Measurements from ENCODE around the gene TEX101. TPM values are rescaled to one million over a fixed set of nuclear protein-coding genes. Genes with fewer than 3 reads are reported as not detected.
A peak's percentile ranks its signal among the peaks of the same experiment; 100 is the strongest.
"Not testable (repeated sequence)": the region's sequence is repeated elsewhere in the genome, so short reads cannot be mapped to it uniquely, and the experiment has no call there.

The TEX101 gene
- total RNA-seq, 3 donors from 2014 or later (not counting 1 experiment from before 2014, with no cell fraction given), result 1.4 TPM; not detected in 2

DNA sequence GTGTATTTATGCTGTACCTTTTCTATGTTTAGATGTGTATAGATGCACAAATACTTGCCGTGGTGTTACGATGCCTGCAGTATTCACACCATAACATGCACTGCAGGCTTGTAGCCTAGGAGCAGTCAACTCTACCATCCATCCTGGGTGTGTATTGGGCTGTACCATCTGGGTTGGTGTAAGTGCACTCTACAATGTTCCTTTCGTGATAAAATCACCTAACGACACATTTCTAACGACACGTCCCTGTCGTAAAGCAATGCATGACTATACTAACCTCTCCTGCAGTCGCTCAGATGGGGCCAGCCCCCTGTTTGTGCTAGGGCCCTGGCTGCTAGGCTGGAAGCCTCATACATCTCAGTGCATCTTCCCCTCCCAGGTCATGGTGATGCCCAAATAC lies 42.8 kb upstream of the TEX101 start:
- intact Hi-C loops (cut with micrococcal nuclease), result no loop called here
- Histone ChIP-seq H3K4me1 (ENCODE audit: control insufficient read depth, insufficient read depth, low read length) (no peaks in the 10 kb centered on the region), H3K36me3 (ENCODE audit: control insufficient read depth, insufficient read depth, low read length) (no peaks in the 10 kb centered on the region), H3K27me3 (ENCODE audit: control insufficient read depth, insufficient read depth, low read length) (no peaks in the 10 kb centered on the region), H3K27ac (ENCODE audit: low read length) (no peak overlapping the region), H3K4me3 (ENCODE audit: low read length) (no peak overlapping the region), H3K9me3 (ENCODE audit: control insufficient read depth, insufficient read depth, low read length) (no peaks in the 10 kb centered on the region)
- H3K27ac Mint-ChIP-seq, result no peak overlapping the region
- TF ChIP-seq, protein P1, sequence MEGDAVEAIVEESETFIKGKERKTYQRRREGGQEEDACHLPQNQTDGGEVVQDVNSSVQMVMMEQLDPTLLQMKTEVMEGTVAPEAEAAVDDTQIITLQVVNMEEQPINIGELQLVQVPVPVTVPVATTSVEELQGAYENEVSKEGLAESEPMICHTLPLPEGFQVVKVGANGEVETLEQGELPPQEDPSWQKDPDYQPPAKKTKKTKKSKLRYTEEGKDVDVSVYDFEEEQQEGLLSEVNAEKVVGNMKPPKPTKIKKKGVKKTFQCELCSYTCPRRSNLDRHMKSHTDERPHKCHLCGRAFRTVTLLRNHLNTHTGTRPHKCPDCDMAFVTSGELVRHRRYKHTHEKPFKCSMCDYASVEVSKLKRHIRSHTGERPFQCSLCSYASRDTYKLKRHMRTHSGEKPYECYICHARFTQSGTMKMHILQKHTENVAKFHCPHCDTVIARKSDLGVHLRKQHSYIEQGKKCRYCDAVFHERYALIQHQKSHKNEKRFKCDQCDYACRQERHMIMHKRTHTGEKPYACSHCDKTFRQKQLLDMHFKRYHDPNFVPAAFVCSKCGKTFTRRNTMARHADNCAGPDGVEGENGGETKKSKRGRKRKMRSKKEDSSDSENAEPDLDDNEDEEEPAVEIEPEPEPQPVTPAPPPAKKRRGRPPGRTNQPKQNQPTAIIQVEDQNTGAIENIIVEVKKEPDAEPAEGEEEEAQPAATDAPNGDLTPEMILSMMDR (IDR thresholded peaks at IDR 0.05), result no peak
- no peaks in the 10 kb centered on the region for H3K36me3 Mint-ChIP-seq
- H3K4me1 Mint-ChIP-seq, result peaks cover 0 to 6% of the 10 kb centered on the region in 2 donors
- H3K9me3 Mint-ChIP-seq, result no peaks in the 10 kb centered on the region
- 92% methylated on average over 6 of the region's 8 CpGs for WGBS (ENCODE audit: insufficient coverage)
- DNase-seq, result no peak
- H3K4me3 Mint-ChIP-seq, result no peak overlapping the region
- no peak for ATAC-seq
- peaks cover 0 to 2% of the 10 kb centered on the region in 2 donors for H3K27me3 Mint-ChIP-seq (ENCODE audit: low read depth in 2 of 2)

DNA sequence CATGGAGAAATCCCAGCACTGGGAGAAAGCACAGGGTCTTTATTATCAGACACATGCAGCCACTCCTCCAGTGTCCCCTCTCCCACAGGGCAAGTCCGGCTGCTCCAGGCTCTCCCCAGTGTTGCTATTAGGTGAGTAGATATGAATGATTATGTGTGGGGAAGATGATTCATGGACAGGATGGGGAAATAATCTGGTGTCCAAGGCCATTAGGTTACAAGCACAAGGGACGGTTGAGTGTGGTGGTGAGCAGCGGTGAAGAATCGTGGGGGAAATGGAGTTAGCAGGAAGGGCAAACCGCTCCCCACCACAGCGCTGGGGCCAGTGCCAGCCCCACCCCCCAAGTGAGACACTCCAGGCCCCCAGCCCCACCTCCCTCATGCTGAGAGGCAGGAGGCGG lies 42.2 kb upstream of the TEX101 start:
- peak in 1 of 3 donors; percentile 49 for ATAC-seq
- no peaks in the 10 kb centered on the region for H3K9me3 Mint-ChIP-seq
- no peaks in the 10 kb centered on the region for H3K36me3 Mint-ChIP-seq
- TF ChIP-seq, protein P1 (IDR thresholded peaks at IDR 0.05), result no peak
- H3K9me3 ChIP-seq (ENCODE audit: control insufficient read depth, insufficient read depth, low read length), result no peaks in the 10 kb centered on the region
- no peak overlapping the region for H3K4me3 Mint-ChIP-seq
- no peak overlapping the region for H3K4me3 ChIP-seq (ENCODE audit: low read length)
- no peaks in the 10 kb centered on the region for H3K27me3 ChIP-seq (ENCODE audit: control insufficient read depth, insufficient read depth, low read length)
- H3K27ac Mint-ChIP-seq, result no peak overlapping the region
- peaks cover 0 to 2% of the 10 kb centered on the region in 2 donors for H3K27me3 Mint-ChIP-seq (ENCODE audit: low read depth in 2 of 2)
- peaks cover 0 to 6% of the 10 kb centered on the region in 2 donors for H3K4me1 Mint-ChIP-seq
- WGBS (ENCODE audit: insufficient coverage), result 49% methylated on average over 7 of the region's 7 CpGs
- intact Hi-C loops (cut with micrococcal nuclease), result no loop called here
- H3K4me1 ChIP-seq (ENCODE audit: control insufficient read depth, insufficient read depth, low read length), result no peaks in the 10 kb centered on the region
- DNase-seq, result no peak
- no peak overlapping the region for H3K27ac ChIP-seq (ENCODE audit: low read length)
- no peaks in the 10 kb centered on the region for H3K36me3 ChIP-seq (ENCODE audit: control insufficient read depth, insufficient read depth, low read length)

DNA sequence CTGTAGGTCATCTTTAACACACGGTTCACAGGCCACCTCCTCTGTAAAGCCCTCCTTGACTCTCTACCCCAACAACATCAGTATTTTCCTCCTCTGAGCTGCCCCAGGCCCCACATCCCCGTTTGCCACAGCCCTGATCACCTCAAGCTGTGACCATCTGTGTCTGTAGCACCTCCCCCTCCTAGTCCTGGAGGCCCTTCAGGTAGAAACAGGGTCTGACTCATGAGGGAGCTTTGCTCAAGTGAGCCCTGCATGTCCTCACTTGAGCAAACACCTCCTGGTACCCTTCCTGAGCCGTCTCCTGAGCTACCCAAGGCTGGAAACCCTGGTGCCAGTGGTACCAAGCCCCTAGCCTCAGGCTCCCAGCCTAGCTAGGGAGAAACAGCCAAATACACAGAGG lies 37.1 kb upstream of the TEX101 start:
- H3K27me3 ChIP-seq (ENCODE audit: control insufficient read depth, insufficient read depth, low read length); H3K4me3 ChIP-seq (ENCODE audit: low read length); H3K27ac Mint-ChIP-seq; intact Hi-C loops (cut with micrococcal nuclease); H3K27me3 Mint-ChIP-seq (ENCODE audit: low read depth in 2 of 2); H3K36me3 Mint-ChIP-seq; H3K4me1 Mint-ChIP-seq; H3K9me3 Mint-ChIP-seq; DNase-seq; H3K9me3 ChIP-seq (ENCODE audit: control insufficient read depth, insufficient read depth, low read length); H3K4me1 ChIP-seq (ENCODE audit: control insufficient read depth, insufficient read depth, low read length); H3K4me3 Mint-ChIP-seq; H3K27ac ChIP-seq (ENCODE audit: low read length); ATAC-seq; H3K36me3 ChIP-seq (ENCODE audit: control insufficient read depth, insufficient read depth, low read length): not testable (repeated sequence)
- WGBS (ENCODE audit: insufficient coverage), result no CpG with 5 or more reads among the region's 3 CpGs

DNA sequence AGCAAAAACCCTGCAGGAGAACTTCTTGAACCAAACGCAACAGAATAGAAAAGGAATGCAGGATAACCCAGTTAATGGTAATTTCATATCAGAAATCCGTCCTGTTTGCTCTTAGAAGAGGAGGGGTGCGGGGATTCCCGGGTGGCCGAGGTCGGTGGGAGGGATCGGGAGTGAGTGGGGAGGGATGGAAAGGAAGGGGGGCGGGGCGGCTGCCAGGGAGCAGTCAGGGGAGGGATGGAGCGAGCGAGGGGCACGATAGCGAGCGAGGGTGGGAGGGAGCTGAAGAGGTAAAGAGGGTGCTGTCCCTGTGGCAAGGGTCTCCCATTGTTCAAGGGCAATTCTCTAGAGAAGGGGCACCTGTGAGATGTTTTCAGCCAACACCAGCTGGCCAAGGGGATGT lies 34.7 kb upstream of the TEX101 start:
- DNase-seq, result no peak
- H3K9me3 ChIP-seq (ENCODE audit: control insufficient read depth, insufficient read depth, low read length), result no peaks in the 10 kb centered on the region
- TF ChIP-seq, protein P1 (IDR thresholded peaks at IDR 0.05), result no peak
- no peak overlapping the region for H3K4me3 Mint-ChIP-seq
- H3K27ac Mint-ChIP-seq, result no peak overlapping the region
- H3K4me3 ChIP-seq (ENCODE audit: low read length), result no peak overlapping the region
- ATAC-seq, result no peak
- no peaks in the 10 kb centered on the region for H3K36me3 ChIP-seq (ENCODE audit: control insufficient read depth, insufficient read depth, low read length)
- no peaks in the 10 kb centered on the region for H3K4me1 ChIP-seq (ENCODE audit: control insufficient read depth, insufficient read depth, low read length)
- H3K4me1 Mint-ChIP-seq, result no peaks in the 10 kb centered on the region
- H3K9me3 Mint-ChIP-seq, result no peaks in the 10 kb centered on the region
- 90% methylated on average over 14 of the region's 14 CpGs for WGBS (ENCODE audit: insufficient coverage)
- intact Hi-C loops (cut with micrococcal nuclease), result no loop called here
- H3K27ac ChIP-seq (ENCODE audit: low read length), result no peak overlapping the region
- no peaks in the 10 kb centered on the region for H3K36me3 Mint-ChIP-seq
- H3K27me3 Mint-ChIP-seq (ENCODE audit: low read depth in 2 of 2), result peaks cover 7% of the 10 kb centered on the region in 2 donors
- H3K27me3 ChIP-seq (ENCODE audit: control insufficient read depth, insufficient read depth, low read length), result no peaks in the 10 kb centered on the region
